A673 (cell line): ENCODE data around the gene CDC42EP3.

Experiments
- EZH2 ChIP-seq: fragments of 200-600 bp; sonication (generic); IDR thresholded peaks from 2 replicates; pipeline ENCODE4 v1.6.1; 2017; ENCODE audit warnings: borderline replicate concordance, low read depth, mild to moderate bottlenecking, mixed read lengths, antibody characterized with exemption, low read length; ENCODE audit not compliant: poor library complexity, severe bottlenecking
- TF ChIP-seq, protein P1 (sequence below): fragments of 300-800, 200-600 bp; sonication (generic); conservative IDR thresholded peaks from 2 replicates; pipeline ENCODE4 v1.5.1; 2017; ENCODE audit warnings: low read depth, mild to moderate bottlenecking, antibody characterized with exemption, low read length, moderate library complexity, mixed read lengths

DNA sequence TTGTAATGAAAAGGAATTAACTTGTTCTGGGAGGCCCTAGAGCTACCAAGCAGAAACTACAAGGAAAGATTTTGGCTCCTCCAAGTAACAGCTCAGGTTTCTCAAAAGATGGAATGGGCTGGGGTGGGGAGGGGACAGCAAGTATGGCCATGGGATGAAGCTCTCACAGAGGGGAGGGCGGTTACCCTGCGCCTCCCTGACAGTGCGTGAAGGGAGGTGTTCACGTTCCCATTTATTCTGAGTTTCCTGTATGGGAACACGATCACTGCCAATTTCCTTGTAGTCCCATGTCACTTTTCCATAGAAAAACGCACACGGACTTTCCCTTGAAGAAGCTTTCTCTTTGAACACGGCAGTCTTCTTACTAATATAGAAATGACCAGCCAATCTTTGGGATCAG is 17.0 kb downstream of the CDC42EP3 start:
- TF ChIP-seq, protein P1, sequence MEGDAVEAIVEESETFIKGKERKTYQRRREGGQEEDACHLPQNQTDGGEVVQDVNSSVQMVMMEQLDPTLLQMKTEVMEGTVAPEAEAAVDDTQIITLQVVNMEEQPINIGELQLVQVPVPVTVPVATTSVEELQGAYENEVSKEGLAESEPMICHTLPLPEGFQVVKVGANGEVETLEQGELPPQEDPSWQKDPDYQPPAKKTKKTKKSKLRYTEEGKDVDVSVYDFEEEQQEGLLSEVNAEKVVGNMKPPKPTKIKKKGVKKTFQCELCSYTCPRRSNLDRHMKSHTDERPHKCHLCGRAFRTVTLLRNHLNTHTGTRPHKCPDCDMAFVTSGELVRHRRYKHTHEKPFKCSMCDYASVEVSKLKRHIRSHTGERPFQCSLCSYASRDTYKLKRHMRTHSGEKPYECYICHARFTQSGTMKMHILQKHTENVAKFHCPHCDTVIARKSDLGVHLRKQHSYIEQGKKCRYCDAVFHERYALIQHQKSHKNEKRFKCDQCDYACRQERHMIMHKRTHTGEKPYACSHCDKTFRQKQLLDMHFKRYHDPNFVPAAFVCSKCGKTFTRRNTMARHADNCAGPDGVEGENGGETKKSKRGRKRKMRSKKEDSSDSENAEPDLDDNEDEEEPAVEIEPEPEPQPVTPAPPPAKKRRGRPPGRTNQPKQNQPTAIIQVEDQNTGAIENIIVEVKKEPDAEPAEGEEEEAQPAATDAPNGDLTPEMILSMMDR = no peak
- TF ChIP-seq EZH2 = no peak
